22Rv1 (cell line): ENCODE measurements around the gene DCDC2C.

ENCODE experiments used
- H3K27ac ChIP-seq: fragments of 450-650 bp; 2 replicates; pipeline ENCODE4 v1.5.1; 2017
- ZFX ChIP-seq: fragments of 450-650 bp; IDR thresholded peaks from 2 replicates; pipeline ENCODE4 v1.6.1; 2017; ENCODE audit warnings: antibody characterized with exemption, borderline replicate concordance
- TF ChIP-seq, protein P1 (sequence below): fragments of 450-650 bp; IDR thresholded peaks from 2 replicates; pipeline ENCODE4 v1.5.1; 2017; ENCODE audit warnings: mild to moderate bottlenecking

The DCDC2C gene

DNA sequence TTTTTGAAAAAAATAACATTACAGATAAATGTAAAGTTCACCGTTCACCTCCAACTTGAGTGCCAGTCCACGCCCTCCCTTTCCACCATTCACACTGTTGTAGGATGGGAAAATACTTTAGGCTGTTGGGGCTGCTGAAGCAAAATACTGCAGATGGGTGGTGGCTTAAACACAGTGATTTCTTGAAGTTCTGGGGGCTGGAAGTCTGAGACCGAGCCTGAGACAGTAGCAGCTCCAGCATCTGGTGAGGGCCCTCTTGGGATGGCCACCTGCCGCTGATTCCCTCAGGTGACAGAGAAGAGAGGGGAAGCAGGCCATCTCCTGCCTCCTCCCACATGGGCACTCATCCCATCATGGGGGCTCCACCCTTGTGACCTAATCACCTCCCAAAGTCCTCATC lies 27.7 kb upstream of the DCDC2C start:
- H3K27ac ChIP-seq, result no peak overlapping the region
- no peak for TF ChIP-seq ZFX
- TF ChIP-seq, protein P1, sequence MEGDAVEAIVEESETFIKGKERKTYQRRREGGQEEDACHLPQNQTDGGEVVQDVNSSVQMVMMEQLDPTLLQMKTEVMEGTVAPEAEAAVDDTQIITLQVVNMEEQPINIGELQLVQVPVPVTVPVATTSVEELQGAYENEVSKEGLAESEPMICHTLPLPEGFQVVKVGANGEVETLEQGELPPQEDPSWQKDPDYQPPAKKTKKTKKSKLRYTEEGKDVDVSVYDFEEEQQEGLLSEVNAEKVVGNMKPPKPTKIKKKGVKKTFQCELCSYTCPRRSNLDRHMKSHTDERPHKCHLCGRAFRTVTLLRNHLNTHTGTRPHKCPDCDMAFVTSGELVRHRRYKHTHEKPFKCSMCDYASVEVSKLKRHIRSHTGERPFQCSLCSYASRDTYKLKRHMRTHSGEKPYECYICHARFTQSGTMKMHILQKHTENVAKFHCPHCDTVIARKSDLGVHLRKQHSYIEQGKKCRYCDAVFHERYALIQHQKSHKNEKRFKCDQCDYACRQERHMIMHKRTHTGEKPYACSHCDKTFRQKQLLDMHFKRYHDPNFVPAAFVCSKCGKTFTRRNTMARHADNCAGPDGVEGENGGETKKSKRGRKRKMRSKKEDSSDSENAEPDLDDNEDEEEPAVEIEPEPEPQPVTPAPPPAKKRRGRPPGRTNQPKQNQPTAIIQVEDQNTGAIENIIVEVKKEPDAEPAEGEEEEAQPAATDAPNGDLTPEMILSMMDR, result no peak

- TF ChIP-seq, protein P1, result no peak
- TF ChIP-seq ZFX, result no peak
- H3K27ac ChIP-seq, result no peak overlapping the region
These were observed 25.9 kb upstream of the DCDC2C start for GRCh38 chr2:3677436-3677835.

- H3K27ac ChIP-seq, result no peak overlapping the region
- no peak for TF ChIP-seq ZFX
- TF ChIP-seq, protein P1, result no peak
These were observed 25.2 kb upstream of the DCDC2C start for GRCh38 chr2:3678212-3678611.

DNA sequence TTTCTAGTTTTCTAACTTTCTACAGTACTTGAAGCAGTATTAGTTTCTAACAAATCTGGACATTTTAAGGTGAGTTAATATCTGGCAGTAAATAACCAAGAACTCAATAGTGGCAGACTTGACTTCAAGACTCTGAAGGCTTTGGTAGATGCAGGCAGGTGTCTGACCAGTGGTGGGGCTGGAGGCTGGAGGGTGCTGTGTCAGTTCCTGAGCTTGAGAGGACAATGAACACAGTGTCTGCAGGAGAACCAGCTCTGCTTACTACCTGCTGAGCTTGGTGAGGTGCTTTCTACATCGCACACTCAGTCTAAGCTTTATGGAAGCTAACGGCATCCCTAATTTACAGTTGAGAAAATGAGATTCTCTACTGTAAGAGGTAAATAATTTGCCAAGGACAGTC lies 24.2 kb upstream of the DCDC2C start:
- no peak overlapping the region for H3K27ac ChIP-seq
- TF ChIP-seq ZFX, result no peak
- TF ChIP-seq, protein P1, result no peak

DNA sequence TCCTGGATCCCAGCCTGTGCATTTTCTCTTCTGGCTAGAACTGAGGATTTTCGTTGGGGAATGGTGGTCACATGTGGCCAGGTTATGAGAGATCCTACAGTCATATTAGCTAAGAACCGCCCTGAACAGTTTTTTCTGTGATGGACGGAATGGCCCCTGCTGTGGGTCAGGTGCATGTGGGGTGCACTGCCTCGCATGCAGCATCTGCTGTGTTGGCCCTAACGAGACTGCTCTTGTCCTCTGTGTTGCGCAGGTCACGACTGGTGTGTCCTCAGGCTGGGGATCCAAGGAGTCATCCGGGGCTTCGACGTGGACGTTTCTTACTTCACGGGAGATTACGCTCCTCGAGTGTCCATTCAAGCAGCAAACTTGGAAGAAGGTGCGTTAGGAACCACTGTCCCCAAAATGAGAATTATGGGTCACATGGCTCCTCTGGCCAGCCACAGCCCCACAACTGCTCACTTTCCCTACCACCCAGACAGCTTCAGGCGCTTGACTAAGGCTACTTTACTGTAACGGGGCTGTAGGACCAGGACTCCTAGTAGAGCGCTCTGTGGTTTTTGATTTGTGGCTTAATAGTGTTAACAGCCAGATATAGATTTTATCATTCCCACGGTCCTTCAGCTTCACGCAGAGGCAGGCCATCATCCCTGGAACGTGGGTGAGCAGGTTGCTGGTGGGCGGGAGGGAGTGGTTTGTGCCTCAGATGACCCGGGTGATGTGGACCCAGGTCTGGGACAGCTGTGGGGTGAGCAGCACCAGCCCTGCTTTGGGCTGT lies 23.6 kb upstream of the DCDC2C start:
- no peak overlapping the region for H3K27ac ChIP-seq
- no peak for TF ChIP-seq ZFX
- TF ChIP-seq, protein P1, result no peak

GRCh38 chr2:3680548-3681345 lies 22.6 kb upstream of the DCDC2C start:
- no peak overlapping the region for H3K27ac ChIP-seq
- no peak for TF ChIP-seq ZFX
- TF ChIP-seq, protein P1, result no peak

DNA sequence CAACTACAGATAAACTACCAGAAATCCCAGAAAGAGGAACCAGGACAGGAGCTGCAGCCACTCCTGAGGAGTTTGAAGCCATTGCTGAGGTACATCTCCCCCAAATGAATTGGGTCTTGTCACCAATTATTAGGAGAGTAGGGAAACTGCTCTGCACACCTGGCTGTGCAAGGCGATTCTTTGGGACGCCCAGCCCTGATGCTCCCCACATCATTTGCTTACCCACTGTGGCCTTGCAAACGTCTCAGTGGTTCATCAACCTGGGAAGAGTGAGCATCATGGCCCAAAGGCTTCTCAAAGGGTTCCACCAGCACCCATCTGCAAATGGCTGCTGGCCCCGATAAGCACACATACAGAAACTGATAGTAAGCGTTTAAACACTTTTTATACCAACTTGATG lies 21.8 kb upstream of the DCDC2C start:
- H3K27ac ChIP-seq, result no peak overlapping the region
- no peak for TF ChIP-seq ZFX
- TF ChIP-seq, protein P1, result no peak
